ENCODE measurements around the gene SLC6A15. TPM values are rescaled to one million over a fixed set of nuclear protein-coding genes. Genes with fewer than 3 reads are reported as not detected.

The SLC6A15 gene
- total and polyA plus RNA-seq, 11 donors: not detected

GRCh38 chr12:84826925-84827324 is 85.7 kb downstream of the SLC6A15 start:
- Histone ChIP-seq H3K9me3 (no peaks in the 10 kb centered on the region), H3K4me1 (no peaks in the 10 kb centered on the region), H3K27me3 (no peaks in the 10 kb centered on the region), H3K27ac (no peak overlapping the region), H3K4me3 (no peak overlapping the region), H3K36me3 (no peaks in the 10 kb centered on the region)
- WGBS, 4 donors: 94 to 100% (median 99%) methylated on average over 1 of the region's 1 CpG
- no peak for DNase-seq
- intact Hi-C loops (cut with DNase I): no loop called here
- TF ChIP-seq POLR2A (IDR thresholded peaks at IDR 0.05) (no peak), CTCF (IDR thresholded peaks at IDR 0.05) (no peak)
- ATAC-seq: no peak

- Histone ChIP-seq H3K4me1 (no peaks in the 10 kb centered on the region), H3K4me3 (no peak overlapping the region), H3K36me3 (no peaks in the 10 kb centered on the region), H3K27me3 (no peaks in the 10 kb centered on the region), H3K27ac (no peak overlapping the region), H3K9me3 (no peaks in the 10 kb centered on the region)
- DNase-seq: no peak
- intact Hi-C loops (cut with DNase I): no loop called here
- no peak for TF ChIP-seq POLR2A (IDR thresholded peaks at IDR 0.05)
- no peak for TF ChIP-seq CTCF (IDR thresholded peaks at IDR 0.05)
- WGBS, 4 donors: 25 to 57% (median 46%) methylated on average over 2 of the region's 2 CpGs
- ATAC-seq: no peak
Measured at GRCh38 chr12:84825149-84825548, 87.5 kb downstream of the SLC6A15 start.

- intact Hi-C loops (cut with DNase I): no loop called here
- DNase-seq: no peak
- Histone ChIP-seq H3K27ac (no peak overlapping the region), H3K4me1 (no peaks in the 10 kb centered on the region), H3K36me3 (no peaks in the 10 kb centered on the region), H3K9me3 (no peaks in the 10 kb centered on the region), H3K4me3 (no peak overlapping the region), H3K27me3 (no peaks in the 10 kb centered on the region)
- ATAC-seq: no peak
- WGBS, 4 donors: 64 to 79% (median 71%) methylated on average over 2 of the region's 2 CpGs
- no peak for TF ChIP-seq POLR2A (IDR thresholded peaks at IDR 0.05)
- TF ChIP-seq CTCF (IDR thresholded peaks at IDR 0.05): no peak
Measured at GRCh38 chr12:84822525-84822924, 90.1 kb downstream of the SLC6A15 start.

GRCh38 chr12:84816916-84817695 is 95.5 kb downstream of the SLC6A15 start:
- intact Hi-C loops (cut with DNase I): no loop called here
- DNase-seq: no peak
- TF ChIP-seq POLR2A (IDR thresholded peaks at IDR 0.05): no peak
- 63 to 75% (median 70%) methylated on average over 3 of the region's 3 CpGs for WGBS, 4 donors
- Histone ChIP-seq H3K4me3 (no peak overlapping the region), H3K9me3 (no peaks in the 10 kb centered on the region), H3K36me3 (no peaks in the 10 kb centered on the region), H3K27me3 (no peaks in the 10 kb centered on the region), H3K4me1 (no peaks in the 10 kb centered on the region), H3K27ac (no peak overlapping the region)
- no peak for ATAC-seq

All from heart left ventricle (tissue), 16 donors.